ENCODE data around the gene PPP4R1.
"Not testable (repeated sequence)": the region's sequence is repeated elsewhere in the genome, so short reads cannot be mapped to it uniquely, and the experiment has no call there.

PPP4R1 gene

GRCh38 chr18:9628984-9629383 lies 14.6 kb upstream of the PPP4R1 start:
- no peak for DNase-seq (ENCODE audit: low read depth in 2 of 2)

DNA sequence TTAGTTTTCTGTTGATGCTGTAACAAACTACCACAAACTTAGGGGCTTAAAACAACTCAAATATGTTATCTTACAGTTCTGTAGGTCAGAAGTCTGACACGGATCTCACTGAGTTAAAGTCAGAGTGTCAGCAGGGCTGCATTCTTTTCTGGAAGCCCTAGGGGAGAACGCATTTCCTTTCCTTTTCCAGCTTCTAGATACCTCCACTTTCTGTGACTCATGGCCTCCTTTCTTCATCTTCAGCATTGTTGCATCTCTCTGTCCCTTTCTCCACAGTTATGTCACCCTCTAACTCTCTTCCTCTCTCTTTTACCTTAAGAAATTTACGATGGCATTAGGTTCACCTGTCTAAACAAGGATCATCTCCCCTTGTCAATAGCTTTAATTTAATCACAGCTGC lies 13.3 kb upstream of the PPP4R1 start:
- DNase-seq (ENCODE audit: low read depth in 2 of 2): no peak

DNA sequence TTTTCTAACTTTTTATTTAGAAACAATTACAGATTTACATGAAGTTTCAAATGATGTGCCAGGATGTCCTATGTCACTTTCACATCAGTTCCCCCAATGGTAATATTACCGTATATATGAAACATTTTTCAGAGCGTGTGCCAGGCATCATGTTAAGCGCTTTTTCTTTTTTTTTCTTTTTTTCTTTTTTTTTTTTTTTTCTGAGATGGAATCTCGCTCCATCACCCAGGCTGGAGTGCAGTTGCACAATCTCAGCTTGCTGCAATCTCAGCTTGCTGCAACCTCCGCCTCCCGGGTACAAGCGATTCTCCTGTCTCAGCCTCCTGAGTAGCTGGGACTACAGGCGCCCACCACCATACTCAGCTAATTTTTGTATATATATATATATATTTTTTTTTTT lies 5.6 kb upstream of the PPP4R1 start:
- no peak for DNase-seq (ENCODE audit: low read depth in 2 of 2)

- DNase-seq (ENCODE audit: low read depth in 2 of 2): no peak
Measured at GRCh38 chr18:9619545-9619944, 5.2 kb upstream of the PPP4R1 start.

- no peak for DNase-seq (ENCODE audit: low read depth in 2 of 2)
Measured at GRCh38 chr18:9619056-9619455, 4.7 kb upstream of the PPP4R1 start.

DNA sequence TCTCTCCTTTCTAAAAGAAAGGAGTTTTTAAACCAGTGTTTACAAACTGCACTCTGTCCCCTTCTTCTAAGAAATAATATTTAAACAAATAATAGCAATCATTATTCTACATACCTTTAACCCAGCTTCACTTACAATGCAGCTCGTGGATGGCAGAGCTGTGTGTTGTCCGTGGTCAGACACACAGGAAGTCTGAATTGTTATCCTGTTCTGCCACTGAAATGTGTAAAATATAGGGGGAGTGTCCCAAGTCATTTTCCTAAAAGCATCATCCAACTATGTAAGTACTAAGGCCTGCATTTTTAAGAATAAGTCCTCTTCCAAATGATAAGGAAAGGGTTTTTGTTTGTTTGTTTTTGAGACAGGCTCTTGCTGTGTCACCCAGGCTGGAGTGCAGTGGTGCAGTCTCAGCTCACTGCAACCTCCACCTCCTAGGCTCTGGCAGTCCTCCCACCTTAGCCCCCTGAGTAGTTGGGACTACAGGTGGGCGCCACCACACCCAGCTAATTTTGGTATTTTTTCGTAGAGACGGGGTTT lies 2.7 kb upstream of the PPP4R1 start:
- no peak for DNase-seq (ENCODE audit: low read depth in 2 of 2)

DNA sequence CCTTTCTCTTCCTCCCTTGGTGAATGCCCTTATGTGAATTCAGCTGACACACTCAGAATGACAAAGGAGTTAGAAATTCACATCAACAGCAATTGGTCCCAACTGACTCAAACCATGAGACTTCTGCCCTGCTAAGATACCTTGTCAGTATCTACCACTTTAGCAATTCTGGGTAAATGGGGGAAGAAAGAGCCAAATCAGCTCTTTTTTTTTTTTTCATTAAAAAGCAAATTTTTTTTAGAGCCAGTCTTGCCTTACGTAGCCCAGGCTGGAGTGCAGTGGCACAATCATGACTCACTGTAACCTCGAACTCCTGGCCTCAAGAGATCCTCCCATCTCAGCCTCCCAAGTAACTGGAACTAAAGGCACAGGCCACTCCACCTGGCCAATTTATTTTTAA lies 1.7 kb upstream of the PPP4R1 start:
- no peak for DNase-seq (ENCODE audit: low read depth in 2 of 2)

DNA sequence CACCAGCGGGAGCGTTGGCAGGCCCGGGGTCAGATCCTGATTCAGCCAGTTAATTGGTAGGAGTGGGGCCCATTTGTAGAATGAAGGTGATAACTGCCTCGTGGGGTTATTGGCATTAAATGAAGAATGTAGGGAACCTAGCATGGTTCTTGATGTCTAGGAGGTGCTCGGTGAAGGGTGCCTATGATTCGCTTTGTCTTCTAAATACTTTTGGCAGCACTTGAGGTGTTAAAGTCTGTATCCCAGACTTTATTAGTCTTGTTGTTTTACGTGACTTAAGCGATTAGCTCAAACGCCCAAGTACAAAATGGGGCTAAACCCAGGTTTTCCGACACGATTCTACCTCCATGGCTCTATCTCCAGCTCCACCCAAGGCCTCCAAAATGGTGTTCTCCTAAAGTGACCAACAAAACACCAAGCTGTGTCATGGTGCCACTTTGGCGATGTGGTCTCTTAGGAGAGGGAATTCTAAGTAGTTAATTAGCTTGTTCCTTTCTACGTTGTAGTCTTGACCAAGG lies 980 bp upstream of the PPP4R1 start:
- DNase-seq (ENCODE audit: low read depth in 2 of 2): no peak

- peak; percentile 3 to 11 for DNase-seq (ENCODE audit: low read depth in 2 of 2)
Measured at GRCh38 chr18:9613550-9614400, 584 bp downstream of the PPP4R1 start.

DNA sequence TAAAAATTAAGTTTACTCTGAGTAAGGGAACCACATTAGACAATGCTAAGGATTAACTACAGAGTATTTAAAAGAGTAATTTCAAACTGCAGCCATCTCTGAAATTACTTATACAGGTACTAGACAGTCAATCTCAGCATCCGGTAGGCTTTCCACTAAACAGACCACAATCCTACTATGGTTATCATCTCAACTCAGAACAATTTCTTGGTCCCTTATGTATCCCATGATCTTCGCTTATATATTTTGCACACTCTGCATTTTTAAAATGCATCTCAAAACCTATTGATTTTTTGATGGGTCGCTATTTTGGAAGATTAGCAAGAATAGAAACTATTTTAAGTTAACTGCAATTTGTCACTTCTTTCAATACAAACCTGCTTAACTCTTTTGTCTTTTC lies 1.4 kb downstream of the PPP4R1 start:
- DNase-seq (ENCODE audit: low read depth in 2 of 2): no peak

DNA sequence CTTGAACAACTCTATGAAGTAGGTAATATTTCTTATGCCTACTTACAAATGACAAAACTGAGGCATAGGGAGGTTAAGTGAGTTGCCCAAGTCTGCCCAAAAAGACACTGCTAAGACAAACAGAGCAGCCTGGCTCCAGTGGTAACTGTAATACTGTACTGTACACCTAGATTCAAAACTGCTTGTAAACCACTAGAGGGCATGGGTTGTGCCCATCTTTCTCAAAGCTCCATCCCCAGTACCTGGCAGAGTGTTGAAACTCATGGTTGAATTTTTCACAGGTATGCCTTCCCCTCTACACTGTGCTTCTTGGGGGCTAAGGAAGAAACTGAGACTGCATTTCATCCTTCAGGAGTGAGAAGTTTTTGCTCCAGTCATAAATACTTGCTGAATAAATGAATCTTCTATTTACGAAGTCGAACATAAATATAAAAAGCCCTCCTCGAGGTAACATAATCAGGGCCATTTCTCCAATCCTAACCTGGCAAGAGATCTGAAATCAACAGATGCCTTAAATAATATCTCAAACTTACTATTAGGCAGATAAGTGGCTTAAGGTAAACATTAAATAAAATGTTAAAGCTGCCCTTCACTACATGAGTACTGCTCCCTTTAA lies 2.0 kb downstream of the PPP4R1 start:
- peak in 1 of 2 donors; percentile 2 for DNase-seq (ENCODE audit: low read depth in 2 of 2)

GRCh38 chr18:9609190-9609589 lies 5.2 kb downstream of the PPP4R1 start:
- DNase-seq (ENCODE audit: low read depth in 2 of 2): no peak

DNA sequence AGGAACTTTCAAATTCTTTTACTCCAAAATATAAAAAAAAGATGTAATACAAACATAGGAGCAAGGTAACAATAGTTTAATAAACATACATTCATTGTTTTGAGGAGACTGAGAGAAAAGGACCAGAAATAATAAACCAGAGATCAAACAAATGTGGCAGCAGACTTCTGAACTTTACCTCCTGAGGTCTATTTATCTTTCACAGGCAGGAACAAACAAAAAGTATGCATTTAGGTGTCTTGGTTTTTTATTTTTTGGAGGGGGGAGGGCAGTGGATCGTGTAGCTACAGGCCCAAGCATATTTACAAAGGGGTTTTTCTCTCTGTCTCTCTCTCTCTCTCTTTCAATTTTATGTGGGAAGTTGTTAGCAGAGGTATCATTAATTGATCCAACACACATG lies 5.6 kb downstream of the PPP4R1 start:
- no peak for DNase-seq (ENCODE audit: low read depth in 2 of 2)

DNA sequence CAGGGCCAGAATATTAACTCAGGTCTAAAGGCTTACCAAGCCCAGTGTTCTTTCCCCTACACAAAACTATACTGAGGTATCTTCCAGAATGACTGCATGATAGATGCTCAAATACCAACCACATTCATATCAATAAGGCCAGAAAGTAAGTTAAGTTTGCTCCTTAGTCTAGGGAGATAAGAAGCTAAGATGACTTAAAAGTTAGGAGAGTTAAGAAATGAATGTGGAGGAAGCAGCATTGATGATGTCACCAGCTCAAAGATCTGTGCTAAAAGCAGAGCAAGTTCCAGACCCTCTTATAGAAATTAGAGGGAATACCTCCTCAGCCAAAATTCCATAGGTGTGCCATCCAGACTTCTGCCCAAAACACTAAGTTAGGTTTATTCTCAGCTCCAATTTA lies 6.1 kb downstream of the PPP4R1 start:
- DNase-seq (ENCODE audit: low read depth in 2 of 2): no peak

DNA sequence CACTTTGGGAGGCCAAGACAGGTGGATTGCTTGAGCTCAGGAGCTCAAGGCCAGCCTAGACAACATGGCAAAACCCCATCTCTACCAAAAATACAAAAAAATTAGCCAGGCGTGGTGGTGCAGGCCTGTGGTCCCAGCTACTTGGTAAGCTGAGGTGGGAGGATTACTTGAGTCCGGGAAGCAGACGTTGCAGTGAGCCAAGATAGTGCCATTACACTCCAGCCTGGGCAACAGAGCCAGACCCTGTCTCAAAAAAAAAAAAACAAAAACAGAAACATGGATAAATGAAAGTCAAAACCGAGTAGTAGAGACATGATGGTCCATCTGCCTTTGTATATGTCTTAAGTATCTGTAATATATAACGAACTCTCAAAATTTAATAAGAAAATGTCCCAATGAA lies 7.2 kb downstream of the PPP4R1 start:
- not testable (repeated sequence) for DNase-seq (ENCODE audit: low read depth in 2 of 2)

DNA sequence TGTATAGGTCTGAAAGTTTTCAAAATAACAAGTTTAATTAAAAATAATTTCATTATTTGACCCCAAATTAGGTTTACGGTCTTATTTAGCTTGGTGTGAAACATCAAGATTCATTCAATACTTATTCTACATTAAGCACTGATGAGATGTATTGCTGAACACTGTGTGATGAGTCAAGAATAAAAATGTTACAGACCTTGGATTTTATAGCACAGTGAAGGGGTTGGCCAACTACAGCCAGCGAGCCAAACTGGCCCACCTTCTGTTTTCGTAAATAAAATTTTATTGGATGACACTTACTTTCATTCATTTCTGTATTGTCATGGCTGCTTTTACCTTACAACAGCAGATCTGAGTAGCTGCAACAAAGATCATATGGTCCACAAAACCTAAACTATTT lies 8.3 kb downstream of the PPP4R1 start:
- no peak for DNase-seq (ENCODE audit: low read depth in 2 of 2)

DNA sequence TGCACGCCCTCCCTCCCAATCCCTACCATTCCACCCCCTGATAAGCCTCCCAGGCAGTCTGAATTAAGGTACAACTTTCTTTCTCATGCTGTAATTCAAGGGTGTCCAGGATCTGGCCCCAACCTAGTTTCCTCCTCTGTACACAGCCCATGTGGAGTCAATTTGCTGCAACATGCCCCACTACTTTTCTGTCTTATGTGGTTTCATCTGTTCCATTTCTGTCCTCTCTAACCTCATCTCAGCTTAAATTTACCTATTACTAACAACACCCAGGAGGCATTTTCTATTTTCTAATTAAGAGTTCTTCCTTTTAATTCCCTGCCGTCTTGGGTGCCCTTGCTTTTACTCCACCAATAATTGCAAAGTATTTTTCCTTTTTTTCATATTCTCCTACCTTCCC lies 10.0 kb downstream of the PPP4R1 start:
- DNase-seq (ENCODE audit: low read depth in 2 of 2): no peak

- DNase-seq (ENCODE audit: low read depth in 2 of 2): no peak
Measured at GRCh38 chr18:9599328-9599727, 15.0 kb downstream of the PPP4R1 start.

GRCh38 chr18:9597609-9598008 lies 16.8 kb downstream of the PPP4R1 start:
- DNase-seq (ENCODE audit: low read depth in 2 of 2): no peak

GRCh38 chr18:9596843-9597526 lies 17.4 kb downstream of the PPP4R1 start:
- no peak for DNase-seq (ENCODE audit: low read depth in 2 of 2)

DNA sequence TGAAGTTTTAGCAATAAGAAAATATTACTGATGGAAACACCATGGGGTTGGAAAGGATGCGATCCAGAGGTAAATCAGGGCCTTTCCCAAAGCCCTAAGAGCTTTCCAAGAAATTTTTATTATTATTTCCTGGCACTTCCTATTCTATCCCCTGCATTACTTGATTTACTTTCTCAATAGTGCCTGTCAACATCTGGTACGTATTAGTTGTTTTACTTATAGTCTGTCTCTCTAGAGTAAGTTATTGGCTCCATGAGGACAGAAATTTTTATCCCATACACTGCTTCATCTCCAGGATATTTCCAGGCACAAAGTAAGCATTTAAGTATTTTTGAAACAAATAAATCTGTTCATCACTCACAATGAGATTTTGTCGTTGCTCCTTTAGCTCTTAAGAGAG lies 18.1 kb downstream of the PPP4R1 start:
- no peak for DNase-seq (ENCODE audit: low read depth in 2 of 2)

DNA sequence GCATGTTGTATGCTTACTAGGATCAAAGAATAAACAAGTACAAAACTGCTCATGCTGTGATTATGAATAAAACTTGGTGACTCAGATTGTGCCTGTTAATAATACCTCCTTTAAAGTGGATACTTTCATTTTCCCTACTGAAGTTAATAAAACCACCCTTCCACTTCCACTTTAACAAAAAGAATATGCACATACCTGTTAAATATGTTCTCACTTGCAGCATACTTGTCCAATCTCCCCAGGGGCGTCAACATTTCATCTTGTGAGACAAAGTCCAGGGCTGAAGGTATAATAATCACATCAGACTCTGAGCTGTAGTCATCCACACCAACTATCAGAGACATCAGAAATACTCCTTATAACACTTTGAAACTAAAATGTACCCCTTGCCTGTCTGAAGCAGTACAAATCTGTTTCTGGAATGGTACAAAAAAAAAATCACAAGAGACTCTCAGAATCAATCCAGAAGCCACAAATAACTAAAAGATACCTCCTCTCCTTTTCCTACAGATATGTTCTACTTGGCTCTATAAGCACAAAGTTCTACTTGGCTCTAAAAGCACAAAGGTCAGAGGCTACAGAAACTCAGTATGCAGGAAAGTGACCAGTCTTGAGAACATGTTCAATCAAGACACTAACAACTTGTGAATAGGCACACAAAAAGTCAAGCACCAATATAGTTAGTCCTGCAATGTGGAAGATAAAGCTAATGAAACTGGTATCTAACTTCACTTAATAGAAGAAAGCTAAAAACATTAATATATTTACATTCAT lies 19.3 kb downstream of the PPP4R1 start:
- DNase-seq (ENCODE audit: low read depth in 2 of 2): no peak

Measured in stimulated activated CD8-positive, alpha-beta memory T cell treated with anti-CD3 and anti-CD28 coated beads, Interleukin-7, amount 100 ng/mL, for 1 hour (primary cell).